Stomach (tissue), 9 donors: ENCODE measurements around the gene GPX7. TPM values are rescaled to one million over a fixed set of nuclear protein-coding genes. Genes with fewer than 3 reads are reported as not detected.

Experiments
- DNase-seq, 2 donors: peaks; one replicate each; pipeline versions ENCODE4 v3.0.0 to v3.0.0-alpha.2; 2013 to 2019
- H3K27ac ChIP-seq, 5 donors: fragments of 200-600 bp in 4 of 5; sonication (generic) in 4 of 5; one replicate each; pipeline ENCODE4 v1.5.1; 2013 to 2019; ENCODE audit warnings: mild to moderate bottlenecking in 1 of 5, moderate library complexity in 1 of 5
- H3K27me3 ChIP-seq, 3 donors: fragments of 200-600 bp; sonication (generic); one replicate each; pipeline ENCODE4 v1.5.1; 2017 to 2019; ENCODE audit warnings: mixed run types in 1 of 3
- H3K36me3 ChIP-seq, 4 donors: fragments of 200-600 bp; sonication (generic); 1 replicate in 3 of 4; 2 replicates in 1 of 4; pipeline ENCODE4 v1.5.1; 2016 to 2019
- H3K4me1 ChIP-seq, 4 donors: fragments of 200-600 bp; sonication (generic); one replicate each; pipeline ENCODE4 v1.5.1; 2016 to 2019
- H3K4me3 ChIP-seq, 4 donors: fragments of 200-600 bp; sonication (generic) in 3 of 4; one replicate each; pipeline ENCODE4 v1.5.1; 2016 to 2019; ENCODE audit warnings: mild to moderate bottlenecking in 1 of 4
- H3K9me3 ChIP-seq, 4 donors: fragments of 200-600 bp; sonication (generic); one replicate each; pipeline ENCODE4 v1.5.1; 2016 to 2019
- EP300 ChIP-seq: sonication (generic); formaldehyde crosslinking; IDR thresholded peaks from one replicate; pipeline ENCODE4 v1.6.1; 2017; ENCODE audit warnings: antibody characterized with exemption
- POLR2A ChIP-seq, 4 donors: fragments of 450-650 bp; IDR thresholded peaks; one replicate each; pipeline ENCODE4 v1.6.1; 2016; ENCODE audit warnings: antibody characterized with exemption in 4 of 4, control low read depth in 2 of 4, mild to moderate bottlenecking in 1 of 4, moderate library complexity in 1 of 4
- POLR2AphosphoS5 ChIP-seq, 3 donors: sonication (generic); formaldehyde crosslinking; IDR thresholded peaks; one replicate each; pipeline ENCODE4 v1.6.1; 2016; ENCODE audit warnings: antibody characterized with exemption in 3 of 3
- WGBS, 5 donors: extraction: QIAGEN DNeasy Blood & Tissue Kit in 3 of 5; methylation state at CpG; one replicate each; pipeline versions ENCODE4 v1.1.5 to v1.1.7; 2013 to 2018; 5-methylcytosine and 5-hydroxymethylcytosine counted together
- intact Hi-C: fragments of 100-400 bp; cut with DNase I; formaldehyde crosslinking; loops from one replicate; pipeline ENCODE4 v1.15.1; 2023; ENCODE audit warnings: low total_unique reads
- polyA plus RNA-seq, 3 donors: library from polyadenylated mRNA; stranded (reverse); fragments of 200-250 nt; gene quantifications; one replicate each; pipeline ENCODE4 v1.2.3, GENCODE V29; 2013
- total RNA-seq, 5 donors: library from RNA; depleted of rRNA; stranded (reverse); fragments of >200 nt; gene quantifications; one replicate each; pipeline versions ENCODE4 v1.1.0 to v1.2.3, GENCODE V29; 2014 to 2016
- TF ChIP-seq, protein P1 (sequence below), 7 experiments: fragments of 450-650 bp in 4 of 7; fragments of 200-600 bp in 3 of 7; sonication (generic) in 3 of 7; IDR thresholded peaks; one replicate each; pipeline ENCODE4 v1.5.1; 2016 to 2019; ENCODE audit warnings: antibody characterized with exemption in 7 of 7, control low read depth in 2 of 7, mild to moderate bottlenecking in 1 of 7
- donor health status: healthy with polysubstance abuse.
- donor health status: Bipolar disorder and iron deficiency.
- donor health status: healthy.

Gene GPX7
- total and polyA plus RNA-seq, 8 donors: 0.87 to 57.6 (median 7.0) TPM; not detected in 1

DNA sequence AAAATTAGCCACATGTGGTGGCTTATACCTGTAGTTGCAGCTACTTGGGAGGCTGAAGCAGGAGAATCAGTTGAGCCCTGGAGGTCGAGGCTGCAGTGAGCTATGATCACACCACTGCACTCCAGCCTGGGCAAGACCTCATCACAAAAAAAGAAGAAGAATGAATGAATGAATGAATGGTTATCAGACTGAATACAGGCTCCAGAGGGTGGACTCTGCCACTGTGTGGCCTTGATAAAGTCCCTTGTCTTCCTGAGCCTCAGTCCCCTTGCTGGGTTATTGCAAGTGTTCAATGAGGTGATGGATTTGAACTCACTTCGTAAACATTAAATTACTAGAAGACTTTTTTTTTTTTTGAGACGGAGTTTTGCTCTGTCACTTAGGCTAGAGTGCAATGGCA, 55.5 kb downstream of the GPX7 start:
- no peak for TF ChIP-seq POLR2A (IDR thresholded peaks at IDR 0.05)
- TF ChIP-seq EP300: no peak
- TF ChIP-seq POLR2AphosphoS5 (IDR thresholded peaks at IDR 0.05): no peak
- TF ChIP-seq, protein P1, sequence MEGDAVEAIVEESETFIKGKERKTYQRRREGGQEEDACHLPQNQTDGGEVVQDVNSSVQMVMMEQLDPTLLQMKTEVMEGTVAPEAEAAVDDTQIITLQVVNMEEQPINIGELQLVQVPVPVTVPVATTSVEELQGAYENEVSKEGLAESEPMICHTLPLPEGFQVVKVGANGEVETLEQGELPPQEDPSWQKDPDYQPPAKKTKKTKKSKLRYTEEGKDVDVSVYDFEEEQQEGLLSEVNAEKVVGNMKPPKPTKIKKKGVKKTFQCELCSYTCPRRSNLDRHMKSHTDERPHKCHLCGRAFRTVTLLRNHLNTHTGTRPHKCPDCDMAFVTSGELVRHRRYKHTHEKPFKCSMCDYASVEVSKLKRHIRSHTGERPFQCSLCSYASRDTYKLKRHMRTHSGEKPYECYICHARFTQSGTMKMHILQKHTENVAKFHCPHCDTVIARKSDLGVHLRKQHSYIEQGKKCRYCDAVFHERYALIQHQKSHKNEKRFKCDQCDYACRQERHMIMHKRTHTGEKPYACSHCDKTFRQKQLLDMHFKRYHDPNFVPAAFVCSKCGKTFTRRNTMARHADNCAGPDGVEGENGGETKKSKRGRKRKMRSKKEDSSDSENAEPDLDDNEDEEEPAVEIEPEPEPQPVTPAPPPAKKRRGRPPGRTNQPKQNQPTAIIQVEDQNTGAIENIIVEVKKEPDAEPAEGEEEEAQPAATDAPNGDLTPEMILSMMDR (IDR thresholded peaks at IDR 0.05): no peak
- Histone ChIP-seq H3K36me3 (no peaks in the 10 kb centered on the region), H3K4me3 (no peak overlapping the region), H3K9me3 (no peaks in the 10 kb centered on the region), H3K4me1 (peaks cover 0 to 3% (median 1%) of the 10 kb centered on the region in 4 donors), H3K27ac (no peak overlapping the region), H3K27me3 (no peaks in the 10 kb centered on the region)
- intact Hi-C loops: no loop called here
- 89 to 98% (median 95%) methylated on average over 3 of the region's 3 CpGs for WGBS, 5 donors
- DNase-seq: no peak

Other genes with a start within 250 kb of the GPX7 start
- 10 to 100 TPM; 27.0 to 81.0 (median 31.5) TPM for gene CC2D1B, start 236.2 kb upstream of the GPX7 start, total RNA-seq
- gene CC2D1B, start 236.2 kb upstream of the GPX7 start, polyA plus RNA-seq: 10 to 100 TPM; 11.6 to 15.6 (median 15.1) TPM
- gene ORC1, start 197.9 kb upstream of the GPX7 start, total RNA-seq: 10 to 100 TPM in 2 of 5 donors, 1 to 10 TPM in 3; 1.4 to 19.4 (median 2.2) TPM
- gene ORC1, start 197.9 kb upstream of the GPX7 start, polyA plus RNA-seq: 1 to 10 TPM; 1.1 to 1.7 (median 1.6) TPM
- 10 to 100 TPM in 3 of 5 donors, 1 to 10 TPM in 2; 7.6 to 21.7 (median 11.6) TPM for gene PRPF38A, start 197.8 kb upstream of the GPX7 start, total RNA-seq
- gene PRPF38A, start 197.8 kb upstream of the GPX7 start, polyA plus RNA-seq: 10 to 100 TPM; 12.8 to 21.1 (median 15.1) TPM
- gene TUT4, start 49.3 kb upstream of the GPX7 start, total RNA-seq: 100 to 1,000 TPM in 1 of 5 donors, 10 to 100 TPM in 4; 17.4 to 107 (median 57.7) TPM
- gene TUT4, start 49.3 kb upstream of the GPX7 start, polyA plus RNA-seq: 10 to 100 TPM; 11.8 to 23.4 (median 22.6) TPM
- gene SHISAL2A, start 30.8 kb downstream of the GPX7 start, total RNA-seq: 1 to 10 TPM in 1 of 5 donors, not detected in 4; 2.4 TPM
- under 1 TPM in 1 of 3 donors, not detected in 2; 0.20 TPM for gene SHISAL2A, start 30.8 kb downstream of the GPX7 start, polyA plus RNA-seq
- 10 to 100 TPM in 1 of 5 donors, 1 to 10 TPM in 3, not detected in 1; 6.7 to 12.2 (median 8.9) TPM for gene COA7, start 96.0 kb downstream of the GPX7 start, total RNA-seq
- gene COA7, start 96.0 kb downstream of the GPX7 start, polyA plus RNA-seq: 1 to 10 TPM; 5.4 to 7.3 (median 6.0) TPM
- gene ZYG11B, start 124.1 kb downstream of the GPX7 start, total RNA-seq: 10 to 100 TPM in 4 of 5 donors, 1 to 10 TPM in 1; 8.7 to 56.9 (median 29.8) TPM
- gene ZYG11B, start 124.1 kb downstream of the GPX7 start, polyA plus RNA-seq: 1 to 10 TPM; 3.5 to 5.3 (median 3.8) TPM
- gene ZYG11A, start 240.4 kb downstream of the GPX7 start, total RNA-seq: under 1 TPM in 1 of 5 donors, not detected in 4; 0.18 TPM
- gene ZYG11A, start 240.4 kb downstream of the GPX7 start, polyA plus RNA-seq: under 1 TPM in 2 of 3 donors, not detected in 1; 0.06 to 0.23 TPM